ENCODE measurements around the gene SGTB.

DNA sequence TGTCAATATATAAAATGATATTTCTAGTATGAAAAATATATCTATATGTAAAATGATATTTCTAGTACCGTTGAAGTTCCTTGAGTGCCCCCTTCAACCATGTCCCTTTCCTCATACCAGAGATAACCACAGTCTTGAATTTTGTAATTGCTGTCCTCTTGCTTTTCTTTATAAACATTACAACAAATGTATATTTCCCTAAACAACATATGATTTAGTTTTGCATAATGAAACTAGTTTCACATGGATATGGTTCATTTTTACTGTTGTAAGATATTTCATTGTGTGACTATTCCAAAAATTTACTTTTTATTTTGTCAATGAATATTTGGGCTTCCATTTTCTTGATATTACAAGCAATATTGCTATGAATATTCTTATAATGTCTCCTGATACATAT, 14.1 kb upstream of the SGTB start:
- TF ChIP-seq, protein P1, sequence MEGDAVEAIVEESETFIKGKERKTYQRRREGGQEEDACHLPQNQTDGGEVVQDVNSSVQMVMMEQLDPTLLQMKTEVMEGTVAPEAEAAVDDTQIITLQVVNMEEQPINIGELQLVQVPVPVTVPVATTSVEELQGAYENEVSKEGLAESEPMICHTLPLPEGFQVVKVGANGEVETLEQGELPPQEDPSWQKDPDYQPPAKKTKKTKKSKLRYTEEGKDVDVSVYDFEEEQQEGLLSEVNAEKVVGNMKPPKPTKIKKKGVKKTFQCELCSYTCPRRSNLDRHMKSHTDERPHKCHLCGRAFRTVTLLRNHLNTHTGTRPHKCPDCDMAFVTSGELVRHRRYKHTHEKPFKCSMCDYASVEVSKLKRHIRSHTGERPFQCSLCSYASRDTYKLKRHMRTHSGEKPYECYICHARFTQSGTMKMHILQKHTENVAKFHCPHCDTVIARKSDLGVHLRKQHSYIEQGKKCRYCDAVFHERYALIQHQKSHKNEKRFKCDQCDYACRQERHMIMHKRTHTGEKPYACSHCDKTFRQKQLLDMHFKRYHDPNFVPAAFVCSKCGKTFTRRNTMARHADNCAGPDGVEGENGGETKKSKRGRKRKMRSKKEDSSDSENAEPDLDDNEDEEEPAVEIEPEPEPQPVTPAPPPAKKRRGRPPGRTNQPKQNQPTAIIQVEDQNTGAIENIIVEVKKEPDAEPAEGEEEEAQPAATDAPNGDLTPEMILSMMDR (IDR thresholded peaks at IDR 0.05), result no peak
- TF ChIP-seq POLR2A (IDR thresholded peaks at IDR 0.05), result no peak

Measured in right lobe of liver (tissue), 4 donors.